CD4-positive, alpha-beta T cell treated with Interleukin-17A for 1 hour (primary cell): ENCODE results near the gene XDH.

Experiments
- DNase-seq: peaks from one replicate; pipeline ENCODE4 v3.0.0-alpha.2; 2020

XDH gene

DNA sequence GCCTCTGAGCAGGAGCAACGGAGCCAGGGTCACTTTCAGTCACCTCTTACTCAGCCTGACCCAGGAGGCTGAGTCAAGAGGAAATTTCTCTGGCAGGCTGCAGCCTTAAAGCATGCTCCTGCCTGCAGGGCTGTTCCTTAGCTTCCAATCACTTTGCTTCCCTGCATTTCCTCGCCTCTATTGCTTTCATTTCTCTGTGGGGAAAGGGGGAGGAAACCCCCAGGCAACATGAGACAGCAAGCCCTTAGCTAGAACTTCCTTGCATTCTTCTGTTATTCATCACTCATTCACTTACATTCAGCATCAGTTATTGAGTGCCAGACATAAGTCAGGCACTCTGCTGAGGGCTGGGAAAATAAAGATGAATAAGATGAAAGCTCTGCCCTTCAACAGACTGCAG lies 13.0 kb downstream of the XDH start:
- DNase-seq: no peak

- DNase-seq: no peak
Measured at GRCh38 chr2:31398881-31399280, 15.7 kb downstream of the XDH start.

DNA sequence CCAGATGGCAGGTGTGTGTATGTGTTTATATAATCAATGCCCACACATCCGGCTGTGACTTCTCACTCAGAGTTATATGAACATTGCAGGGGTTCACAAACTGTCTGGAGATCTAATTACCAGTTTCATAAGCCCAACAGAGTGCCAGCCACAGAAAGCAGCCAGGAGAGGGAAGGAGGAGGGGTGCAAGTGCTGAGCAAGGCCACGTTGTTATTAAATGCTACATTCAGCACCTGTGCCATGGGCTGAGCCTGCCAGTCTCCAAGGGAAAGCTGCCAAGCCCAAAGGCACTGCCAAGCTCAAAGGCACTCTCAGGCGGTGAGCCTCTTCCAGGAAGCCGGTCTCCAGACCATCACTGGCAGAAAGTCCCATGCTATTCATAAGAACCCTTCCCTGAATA lies 17.4 kb downstream of the XDH start:
- no peak for DNase-seq

DNA sequence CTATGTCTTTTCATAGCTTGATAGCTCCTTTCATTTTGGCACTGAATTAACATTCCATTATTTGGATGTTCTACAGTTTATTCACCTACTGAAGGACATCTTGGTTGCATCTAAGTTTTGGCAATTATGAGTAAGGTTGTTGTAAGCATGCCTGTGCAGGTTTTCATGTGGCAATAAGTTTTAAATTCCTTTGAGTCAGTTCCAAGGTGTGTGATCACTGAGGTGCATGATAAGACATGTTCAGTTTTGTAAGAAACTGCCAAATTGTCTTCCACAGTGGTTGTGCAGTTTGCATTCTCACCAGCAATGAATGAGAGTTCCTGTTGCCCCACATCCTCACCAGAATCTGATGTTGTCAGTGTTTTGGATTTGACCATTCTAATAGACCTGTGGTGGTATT lies 24.2 kb downstream of the XDH start:
- DNase-seq: no peak

DNA sequence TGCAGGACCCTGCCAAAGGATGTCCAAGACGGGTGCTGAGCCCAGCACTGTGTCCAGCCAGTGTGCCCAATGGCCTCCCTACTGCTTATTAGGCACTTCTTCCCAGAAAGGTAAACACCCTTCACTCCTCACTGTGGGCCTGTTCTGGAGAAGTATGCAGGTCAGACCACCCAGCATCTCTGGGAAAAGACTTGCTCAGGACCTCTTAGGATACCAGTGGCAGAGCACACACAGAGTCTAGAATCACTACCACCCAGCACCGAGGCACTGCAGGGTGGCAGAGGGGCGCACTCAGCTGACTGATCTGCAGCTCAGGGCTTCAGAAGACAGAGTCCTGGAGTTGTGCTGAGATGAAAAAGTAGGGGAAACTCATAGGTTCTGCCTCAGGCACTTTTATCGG lies 25.8 kb downstream of the XDH start:
- no peak for DNase-seq

- DNase-seq: no peak
Measured at GRCh38 chr2:31387850-31388249, 26.7 kb downstream of the XDH start.

GRCh38 chr2:31386648-31387047 lies 27.9 kb downstream of the XDH start:
- DNase-seq: no peak

DNA sequence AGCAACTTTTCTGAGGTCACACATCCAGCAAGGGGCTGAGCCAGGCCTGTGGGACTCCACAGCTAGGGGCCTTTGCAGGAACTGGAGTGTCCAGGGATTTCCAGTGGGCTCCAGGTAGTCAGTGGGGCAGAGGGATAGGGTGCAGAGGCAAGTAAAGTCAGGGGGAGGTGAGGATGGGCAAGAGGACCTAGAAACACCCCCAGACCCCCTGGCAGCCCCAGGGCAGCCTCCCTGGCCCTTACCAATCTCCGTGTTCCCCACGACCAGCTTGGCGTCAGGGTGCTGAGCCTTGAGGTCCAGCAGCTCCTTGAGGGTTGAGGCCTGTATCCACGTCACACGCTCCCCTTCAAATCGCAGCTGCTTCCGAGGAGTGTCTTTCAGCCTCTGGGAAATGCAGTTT lies 28.4 kb downstream of the XDH start:
- DNase-seq: no peak

DNA sequence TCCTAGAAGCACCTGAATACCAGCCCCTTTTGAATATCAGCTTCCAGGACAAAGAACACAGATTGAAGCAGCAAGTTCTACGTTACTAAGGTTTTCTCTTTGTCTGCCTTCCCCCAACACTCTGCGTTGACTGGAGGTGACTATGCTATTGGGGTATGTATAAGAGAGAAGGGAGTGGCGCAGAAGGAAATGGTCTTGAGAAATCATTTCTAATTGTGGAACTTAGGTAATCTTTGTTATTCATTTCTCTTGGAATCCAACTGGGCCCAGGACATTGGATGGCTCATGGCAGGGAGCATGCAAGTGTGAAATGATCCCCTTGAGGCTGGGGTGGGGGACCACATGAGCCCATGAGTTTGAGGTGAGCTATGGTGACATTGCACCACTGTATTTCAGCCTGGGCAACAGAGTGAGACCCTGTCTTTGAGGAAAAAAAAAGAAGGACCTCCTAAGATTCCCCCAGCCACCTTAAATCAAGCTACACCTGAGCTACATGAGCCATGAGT lies 29.7 kb downstream of the XDH start:
- DNase-seq: no peak

DNA sequence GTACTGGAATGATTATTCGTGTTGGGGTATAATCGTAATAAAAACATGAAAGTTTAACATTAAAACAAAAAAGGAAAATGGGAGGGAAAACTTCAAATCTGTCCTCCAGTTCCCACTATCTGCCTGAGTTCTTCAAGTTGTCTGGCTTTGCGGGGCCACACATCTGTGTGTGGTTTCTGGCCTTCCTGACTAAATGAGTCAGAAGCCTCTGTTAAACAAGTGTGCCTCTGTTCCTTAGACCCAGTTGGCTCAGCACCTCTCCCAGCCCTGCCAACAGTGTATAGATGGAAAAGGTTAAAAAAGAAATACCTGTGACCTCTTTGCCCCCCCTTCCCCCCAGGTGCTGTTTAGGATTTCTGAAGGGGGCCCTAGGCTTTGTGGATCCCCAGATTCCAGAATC lies 30.2 kb downstream of the XDH start:
- DNase-seq: no peak

DNA sequence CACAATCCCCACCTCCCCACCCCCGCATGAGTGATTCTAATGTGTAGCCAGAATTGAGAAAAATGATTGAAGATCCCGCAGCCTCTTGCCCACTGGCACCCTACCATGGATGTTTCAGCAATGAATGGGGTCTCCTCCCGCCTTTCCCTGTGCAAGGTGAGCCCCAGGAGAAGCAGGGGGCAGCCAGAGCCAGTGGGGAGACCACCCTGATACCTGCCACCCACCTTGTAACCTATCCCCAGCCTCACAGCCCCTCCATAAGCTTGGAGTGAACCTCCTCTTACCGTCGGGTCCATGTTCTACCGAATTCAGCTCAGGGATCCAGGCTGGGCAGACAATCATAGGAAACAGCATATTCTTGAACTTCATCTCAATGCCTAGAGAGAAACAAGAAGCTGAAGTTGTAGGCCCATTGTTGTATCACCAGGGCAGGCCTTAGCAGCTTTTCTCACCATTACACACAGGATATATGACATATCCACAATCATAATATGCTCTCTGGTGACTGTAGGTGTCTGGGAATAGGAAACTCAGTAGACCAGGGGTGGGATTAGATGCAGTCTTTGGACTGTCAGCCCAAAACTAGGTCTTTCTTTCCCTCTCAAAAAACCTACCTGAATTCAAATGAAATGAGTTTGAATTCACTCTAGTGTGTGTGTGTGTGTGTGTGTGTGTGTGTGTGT lies 30.9 kb downstream of the XDH start:
- DNase-seq: no peak

- DNase-seq: no peak
Measured at GRCh38 chr2:31382452-31383120, 32.0 kb downstream of the XDH start.

GRCh38 chr2:31381601-31382000 lies 32.9 kb downstream of the XDH start:
- no peak for DNase-seq

DNA sequence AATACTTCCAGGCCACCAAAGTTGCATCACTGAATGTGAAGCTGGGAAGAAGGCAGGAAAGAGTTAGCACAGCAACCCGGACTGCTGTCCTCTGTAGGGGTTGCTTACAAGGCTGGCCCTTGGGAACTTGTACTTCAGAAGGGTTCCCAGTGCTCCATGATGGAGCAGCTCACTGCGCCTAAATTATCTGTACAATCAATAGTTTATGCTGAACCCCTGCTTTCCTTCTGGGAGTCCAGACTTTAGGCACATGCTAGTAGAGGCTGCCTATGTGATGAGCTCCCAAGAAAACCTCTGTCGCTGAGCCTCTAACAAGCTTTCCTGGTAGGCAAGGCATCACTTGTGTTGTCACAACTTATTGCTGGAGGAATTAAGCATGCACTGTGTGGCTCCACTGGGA lies 34.3 kb downstream of the XDH start:
- no peak for DNase-seq

GRCh38 chr2:31379747-31380146 lies 34.8 kb downstream of the XDH start:
- no peak for DNase-seq

GRCh38 chr2:31378791-31379501 lies 35.6 kb downstream of the XDH start:
- DNase-seq: no peak

- DNase-seq: no peak
Measured at GRCh38 chr2:31378389-31378788, 36.2 kb downstream of the XDH start.

DNA sequence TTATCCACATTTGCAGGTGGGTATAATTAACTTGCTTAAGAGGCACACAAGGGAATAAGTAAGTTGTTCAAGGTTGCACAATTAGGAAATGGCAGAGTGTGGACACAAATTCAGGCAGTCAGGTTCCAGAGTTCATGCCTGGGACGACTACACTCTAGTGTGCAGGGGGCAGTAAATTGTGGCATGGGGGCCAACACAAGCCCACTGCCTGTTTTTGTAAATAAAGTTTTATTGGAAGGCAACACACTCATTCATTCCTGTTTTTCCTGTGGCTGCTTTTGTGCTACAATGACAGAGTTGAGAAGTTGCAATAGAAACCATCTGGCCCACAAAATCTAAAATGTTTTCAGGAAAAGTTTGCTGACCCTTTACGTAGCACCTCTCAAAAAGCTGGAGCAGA lies 41.4 kb downstream of the XDH start:
- no peak for DNase-seq

- no peak for DNase-seq
Measured at GRCh38 chr2:31372097-31372496, 42.4 kb downstream of the XDH start.

DNA sequence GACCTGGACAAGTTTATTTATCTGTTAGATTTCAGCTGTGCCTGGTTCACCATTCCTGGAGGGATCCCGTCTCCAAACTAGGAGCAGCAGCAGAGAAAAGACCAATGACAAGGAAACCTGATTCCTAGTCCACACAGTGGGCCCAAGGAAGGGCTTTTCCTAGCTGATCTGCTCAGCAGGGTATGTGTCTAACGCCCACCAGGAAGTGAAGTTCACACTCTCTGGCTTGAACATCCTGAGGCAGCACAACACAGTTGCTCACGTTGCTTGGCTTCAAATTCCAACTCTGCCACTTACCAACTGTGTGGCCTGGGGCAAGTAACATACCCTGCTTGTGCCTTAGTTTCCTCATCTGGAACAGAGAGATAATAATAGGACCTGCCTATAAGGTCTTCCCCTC lies 42.9 kb downstream of the XDH start:
- DNase-seq: no peak

DNA sequence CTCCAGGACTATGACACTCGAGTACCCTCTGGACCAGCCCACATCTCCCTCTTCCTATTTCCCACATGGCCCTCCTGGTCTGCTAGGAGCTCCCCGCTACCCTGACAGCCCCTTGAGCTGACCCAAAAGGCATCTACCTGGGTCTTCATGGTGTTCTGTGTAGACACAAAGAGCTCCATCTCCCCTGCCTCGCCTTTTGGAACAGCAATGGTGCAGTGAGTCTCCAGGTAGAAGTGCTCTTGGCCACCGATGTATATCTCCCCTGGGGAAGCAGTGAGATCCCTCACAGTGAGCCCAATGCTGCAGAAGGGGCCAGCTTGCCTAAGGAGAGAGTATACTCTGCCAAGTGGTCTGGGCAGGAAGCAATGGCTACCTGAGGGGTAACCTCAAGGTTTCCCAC lies 47.8 kb downstream of the XDH start:
- no peak for DNase-seq

DNA sequence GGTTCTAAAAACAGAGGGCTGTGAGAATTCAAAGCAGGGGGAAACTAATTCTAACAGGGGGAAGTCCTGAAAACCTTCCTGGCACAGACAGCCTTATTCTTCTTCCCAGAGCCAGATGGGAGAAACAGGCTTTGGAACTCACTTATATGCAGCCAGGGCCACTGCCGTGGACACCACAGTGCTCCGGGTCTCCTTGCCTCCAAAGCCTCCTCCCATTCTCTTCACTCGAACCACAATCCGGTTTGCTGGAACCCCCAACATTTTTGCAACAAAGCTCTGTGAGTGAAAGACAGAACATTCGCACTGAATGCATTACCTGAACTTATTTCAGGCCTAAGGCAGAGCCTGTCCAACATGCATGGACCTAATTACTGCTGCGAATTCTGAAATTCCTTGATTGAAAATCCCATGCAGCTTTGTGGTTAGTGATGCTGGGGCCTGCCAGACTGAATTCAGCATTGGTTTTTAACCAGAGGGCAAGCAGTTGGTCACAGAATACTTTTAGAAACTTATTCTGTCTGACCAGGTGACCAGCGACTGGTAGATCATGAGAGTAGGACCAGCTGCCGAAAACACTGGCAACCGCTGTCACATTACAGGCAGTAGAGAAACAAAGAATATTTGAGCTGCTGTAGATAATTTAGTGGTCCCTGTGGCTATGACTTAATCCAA lies 48.6 kb downstream of the XDH start:
- DNase-seq: no peak

GRCh38 chr2:31365348-31365747 lies 49.2 kb downstream of the XDH start:
- DNase-seq: no peak
